ENCODE measurements around the gene ZNF532. TPM values are rescaled to one million over a fixed set of nuclear protein-coding genes. Genes with fewer than 3 reads are reported as not detected.

The ZNF532 gene
- polyA plus RNA-seq, 3 donors, result 86.6 to 104 (median 102) TPM

- no peak for DNase-seq (ENCODE audit: low read depth in 3 of 3, low spot score in 2 of 3)
Observed at GRCh38 chr18:58996131-58996641, 131.5 kb downstream of the ZNF532 start.

- DNase-seq (ENCODE audit: low read depth in 3 of 3, low spot score in 2 of 3), result no peak
Observed at GRCh38 chr18:58996696-58997095, 132.0 kb downstream of the ZNF532 start.

GRCh38 chr18:58997811-58998337 is 133.2 kb downstream of the ZNF532 start:
- DNase-seq (ENCODE audit: low read depth in 3 of 3, low spot score in 2 of 3), result no peak

- DNase-seq (ENCODE audit: low read depth in 3 of 3, low spot score in 2 of 3), result no peak
Observed at GRCh38 chr18:58998401-58999203, 133.9 kb downstream of the ZNF532 start.

GRCh38 chr18:59001166-59001565 is 136.5 kb downstream of the ZNF532 start:
- DNase-seq (ENCODE audit: low read depth in 3 of 3, low spot score in 2 of 3), result no peak

GRCh38 chr18:59001721-59002120 is 137.0 kb downstream of the ZNF532 start:
- no peak for DNase-seq (ENCODE audit: low read depth in 3 of 3, low spot score in 2 of 3)

- DNase-seq (ENCODE audit: low read depth in 3 of 3, low spot score in 2 of 3), result no peak
Observed at GRCh38 chr18:59002974-59003594, 138.4 kb downstream of the ZNF532 start.

GRCh38 chr18:59005262-59005661 is 140.6 kb downstream of the ZNF532 start:
- DNase-seq (ENCODE audit: low read depth in 3 of 3, low spot score in 2 of 3), result peak in 1 of 3 donors; percentile 44

- no peak for DNase-seq (ENCODE audit: low read depth in 3 of 3, low spot score in 2 of 3)
Observed at GRCh38 chr18:59006461-59007067, 141.9 kb downstream of the ZNF532 start.

- DNase-seq (ENCODE audit: low read depth in 3 of 3, low spot score in 2 of 3), result no peak
Observed at GRCh38 chr18:59008302-59008974, 143.8 kb downstream of the ZNF532 start.

GRCh38 chr18:59009846-59010245 is 145.2 kb downstream of the ZNF532 start:
- DNase-seq (ENCODE audit: low read depth in 3 of 3, low spot score in 2 of 3), result no peak

GRCh38 chr18:59011289-59011688 is 146.6 kb downstream of the ZNF532 start:
- DNase-seq (ENCODE audit: low read depth in 3 of 3, low spot score in 2 of 3), result no peak

GRCh38 chr18:59011786-59012185 is 147.1 kb downstream of the ZNF532 start:
- DNase-seq (ENCODE audit: low read depth in 3 of 3, low spot score in 2 of 3), result no peak

GRCh38 chr18:59012815-59013705 is 148.4 kb downstream of the ZNF532 start:
- DNase-seq (ENCODE audit: low read depth in 3 of 3, low spot score in 2 of 3), result no peak

GRCh38 chr18:59013744-59014143 is 149.1 kb downstream of the ZNF532 start:
- no peak for DNase-seq (ENCODE audit: low read depth in 3 of 3, low spot score in 2 of 3)

- no peak for DNase-seq (ENCODE audit: low read depth in 3 of 3, low spot score in 2 of 3)
Observed at GRCh38 chr18:59015531-59016152, 151.0 kb downstream of the ZNF532 start.

- DNase-seq (ENCODE audit: low read depth in 3 of 3, low spot score in 2 of 3), result no peak
Observed at GRCh38 chr18:59021500-59021899, 156.8 kb downstream of the ZNF532 start.

GRCh38 chr18:59022167-59022945 is 157.7 kb downstream of the ZNF532 start:
- no peak for DNase-seq (ENCODE audit: low read depth in 3 of 3, low spot score in 2 of 3)

- no peak for DNase-seq (ENCODE audit: low read depth in 3 of 3, low spot score in 2 of 3)
Observed at GRCh38 chr18:59024829-59025228, 160.2 kb downstream of the ZNF532 start.

All from right renal cortex interstitium (tissue), 3 donors.